NCI-H2107 (cell line): ENCODE data around the gene MMP28.

Experiments
- DNase-seq: peaks from one replicate; lab custom pipeline; 2025; lab: John Stamatoyannopoulos, UW

MMP28 gene

GRCh38 chr17:35797918-35798317 lies 2.5 kb upstream of the MMP28 start:
- DNase-seq: no peak

- DNase-seq: no peak
These were observed 1.9 kb upstream of the MMP28 start for GRCh38 chr17:35797370-35797769.

- DNase-seq: no peak
These were observed 1.5 kb upstream of the MMP28 start for GRCh38 chr17:35796942-35797341.

- DNase-seq: no peak
These were observed 427 bp upstream of the MMP28 start for GRCh38 chr17:35795871-35796265.

- no peak for DNase-seq
These were observed 2.2 kb downstream of the MMP28 start for GRCh38 chr17:35793257-35793656.

GRCh38 chr17:35791681-35792350 lies 3.6 kb downstream of the MMP28 start:
- no peak for DNase-seq

- no peak for DNase-seq
These were observed 4.6 kb downstream of the MMP28 start for GRCh38 chr17:35790841-35791240.

- DNase-seq: no peak
These were observed 6.7 kb downstream of the MMP28 start for GRCh38 chr17:35788477-35789368.

GRCh38 chr17:35786941-35787432 lies 8.5 kb downstream of the MMP28 start:
- DNase-seq: no peak

GRCh38 chr17:35784895-35785294 lies 10.5 kb downstream of the MMP28 start:
- no peak for DNase-seq

GRCh38 chr17:35780950-35781349 lies 14.5 kb downstream of the MMP28 start:
- DNase-seq: no peak

- DNase-seq: no peak
These were observed 16.7 kb downstream of the MMP28 start for GRCh38 chr17:35778641-35779196.

- DNase-seq: no peak
These were observed 19.9 kb downstream of the MMP28 start for GRCh38 chr17:35775583-35775982.

GRCh38 chr17:35775039-35775438 lies 20.4 kb downstream of the MMP28 start:
- DNase-seq: no peak

GRCh38 chr17:35774499-35774898 lies 20.9 kb downstream of the MMP28 start:
- DNase-seq: no peak

- DNase-seq: no peak
These were observed 21.6 kb downstream of the MMP28 start for GRCh38 chr17:35773679-35774425.

GRCh38 chr17:35773129-35773528 lies 22.3 kb downstream of the MMP28 start:
- no peak for DNase-seq

- no peak for DNase-seq
These were observed 25.4 kb downstream of the MMP28 start for GRCh38 chr17:35769895-35770486.

- DNase-seq: no peak
These were observed 26.6 kb downstream of the MMP28 start for GRCh38 chr17:35768797-35769196.

GRCh38 chr17:35766903-35767510 lies 28.4 kb downstream of the MMP28 start:
- DNase-seq: no peak

- no peak for DNase-seq
These were observed 29.0 kb downstream of the MMP28 start for GRCh38 chr17:35766489-35766877.
